CD14-positive monocyte (primary cell): ENCODE measurements around the gene SLC9A8. TPM values are rescaled to one million over a fixed set of nuclear protein-coding genes. Genes with fewer than 3 reads are reported as not detected.
A peak's percentile ranks its signal among the peaks of the same experiment; 100 is the strongest.

Experiments used
- DNase-seq, 3 donors: peaks; one replicate each; pipeline ENCODE4 v3.0.0-alpha.2; 2011 to 2022
- H2AFZ ChIP-seq: 2 replicates; pipeline ENCODE4 v1.6.0; 2012; ENCODE audit warnings: mild to moderate bottlenecking, low read depth, low read length, inconsistent platforms; ENCODE audit not compliant: insufficient read depth, poor library complexity, severe bottlenecking
- H3K27ac ChIP-seq, 2 donors: 1 replicate in 1 of 2; 2 replicates in 1 of 2; pipeline ENCODE4 v1.5.1; 2012 to 2013; ENCODE audit warnings: low read length in 2 of 2, control low read depth in 1 of 2, inconsistent platforms in 1 of 2, low read depth in 1 of 2, mild to moderate bottlenecking in 1 of 2
- H3K27me3 ChIP-seq, 2 donors: one replicate each; pipeline versions ENCODE4 v1.6.0 to v1.6.1; 2011 to 2013; ENCODE audit warnings: low read length in 2 of 2; ENCODE audit not compliant: control insufficient read depth in 2 of 2, insufficient read depth in 2 of 2
- H3K36me3 ChIP-seq, 2 donors: replicated peaks in 1 of 2; 1 replicate in 1 of 2; 2 replicates in 1 of 2; pipeline versions ENCODE4 v1.5.1 to v1.6.1; 2012 to 2013; ENCODE audit warnings: low read length in 2 of 2, control low read depth in 1 of 2, inconsistent platforms in 1 of 2, mild to moderate bottlenecking in 1 of 2; ENCODE audit not compliant: insufficient read depth in 2 of 2, control insufficient read depth in 1 of 2
- H3K4me1 ChIP-seq, 2 donors: 1 replicate in 1 of 2; 2 replicates in 1 of 2; pipeline versions ENCODE4 v1.5.1 to v1.6.1; 2012 to 2013; ENCODE audit warnings: low read length in 2 of 2, control low read depth in 1 of 2, inconsistent platforms in 1 of 2, mild to moderate bottlenecking in 1 of 2, moderate library complexity in 1 of 2; ENCODE audit not compliant: insufficient read depth in 2 of 2, control insufficient read depth in 1 of 2
- H3K4me2 ChIP-seq: replicated peaks from 2 replicates; pipeline ENCODE3; 2012; ENCODE audit warnings: low read length, moderate library complexity, mild to moderate bottlenecking; ENCODE audit not compliant: poor library complexity, severe bottlenecking; ENCODE audit errors: extremely low read depth
- H3K4me3 ChIP-seq, 3 experiments: fragments of 200-600 bp in 1 of 3; sonication (generic) in 1 of 3; replicated peaks in 1 of 3; 1 replicate in 2 of 3; 2 replicates in 1 of 3; pipeline ENCODE4 v1.5.1; 2011 to 2013; ENCODE audit warnings: low read length in 3 of 3, mild to moderate bottlenecking in 3 of 3, control low read depth in 2 of 3, low read depth in 2 of 3, inconsistent platforms in 1 of 3, moderate library complexity in 1 of 3
- H3K79me2 ChIP-seq: 2 replicates; pipeline ENCODE4 v1.6.0; 2012; ENCODE audit warnings: mild to moderate bottlenecking, control low read depth, inconsistent platforms, low read length, moderate library complexity; ENCODE audit not compliant: insufficient read depth
- H3K9ac ChIP-seq: 2 replicates; pipeline ENCODE4 v1.6.0; 2017; ENCODE audit warnings: low read length, mild to moderate bottlenecking; ENCODE audit not compliant: insufficient read depth, poor library complexity, severe bottlenecking
- H3K9me3 ChIP-seq, 2 donors: replicated peaks in 1 of 2; 1 replicate in 1 of 2; 2 replicates in 1 of 2; pipeline versions ENCODE4 v1.5.1 to v1.6.1; 2012 to 2013; ENCODE audit warnings: low read length in 2 of 2, control low read depth in 1 of 2; ENCODE audit not compliant: control insufficient read depth in 1 of 2, insufficient read depth in 1 of 2
- H4K20me1 ChIP-seq: 2 replicates; pipeline ENCODE4 v1.6.0; 2012; ENCODE audit warnings: mild to moderate bottlenecking, low read length, control low read depth, moderate library complexity; ENCODE audit not compliant: insufficient read depth
- H3K27ac Mint-ChIP-seq, 7 donors: one replicate each; pipeline ENCODE4 v1.8.0; 2020; ENCODE audit warnings: mild to moderate bottlenecking in 7 of 7, mixed read lengths in 7 of 7, moderate library complexity in 6 of 7, inconsistent platforms in 2 of 7
- H3K27me3 Mint-ChIP-seq, 3 donors: one replicate each; pipeline ENCODE4 v1.8.0; 2021 to 2022; ENCODE audit warnings: low read depth in 3 of 3, mild to moderate bottlenecking in 3 of 3, mixed read lengths in 3 of 3, moderate library complexity in 3 of 3, inconsistent platforms in 1 of 3
- H3K36me3 Mint-ChIP-seq, 2 donors: one replicate each; pipeline ENCODE4 v1.8.0; 2020; ENCODE audit warnings: mixed read lengths in 2 of 2, inconsistent platforms in 1 of 2, mild to moderate bottlenecking in 1 of 2
- H3K4me1 Mint-ChIP-seq: one replicate; pipeline ENCODE4 v1.8.0; 2020; ENCODE audit warnings: mild to moderate bottlenecking, mixed read lengths
- H3K4me3 Mint-ChIP-seq, 2 donors: one replicate each; pipeline ENCODE4 v1.8.0; 2020; ENCODE audit warnings: mild to moderate bottlenecking in 2 of 2, mixed read lengths in 2 of 2, moderate library complexity in 1 of 2
- H3K9me3 Mint-ChIP-seq, 7 donors: one replicate each; pipeline ENCODE4 v1.8.0; 2020 to 2022; ENCODE audit warnings: mixed read lengths in 7 of 7, mild to moderate bottlenecking in 6 of 7, moderate library complexity in 6 of 7, inconsistent platforms in 2 of 7
- CTCF ChIP-seq: fragments of 200-600 bp; IDR thresholded peaks from one replicate; pipeline ENCODE4 v1.8.0; 2022; ENCODE audit warnings: antibody characterized with exemption, mild to moderate bottlenecking
- WGBS: methylation state at CpG from one replicate; pipeline ENCODE4 v1.1.5; 2013; ENCODE audit warnings: missing lambda C conversion rate; ENCODE audit not compliant: insufficient coverage; 5-methylcytosine and 5-hydroxymethylcytosine counted together
- intact Hi-C, 2 donors: fragments of 100-400 bp; cut with micrococcal nuclease; formaldehyde crosslinking; loops; one replicate each; pipeline versions ENCODE4 v1.15.0 to v1.15.1; 2023
- polyA plus RNA-seq, 3 donors: library from polyadenylated mRNA; depleted of rRNA in 1 of 3; unstranded in 2 of 3; stranded (reverse) in 1 of 3; fragments of 300-500 nt in 2 of 3; fragments of >200 nt in 1 of 3; fragmentation: Illumina TruSeq in 2 of 3; gene quantifications; 1 replicate in 2 of 3; 2 replicates in 1 of 3; pipeline ENCODE4 v1.2.3, GENCODE V29; 2012 to 2021

SLC9A8 gene
- polyA plus RNA-seq, 3 donors: 3.0 to 14.6 (median 3.3) TPM

GRCh38 chr20:49768204-49769047 is 44.2 kb upstream of the SLC9A8 start:
- Histone ChIP-seq H2AFZ (no peak overlapping the region), H4K20me1 (no peaks in the 10 kb centered on the region), H3K27ac (peak overlapping the region; percentile 66 to 79), H3K79me2 (no peaks in the 10 kb centered on the region), H3K9ac (no peak overlapping the region), H3K4me2 (peak overlapping the region; percentile 68), H3K9me3 (no peaks in the 10 kb centered on the region), H3K4me1 (peaks cover 82 to 83% of the 10 kb centered on the region in 2 donors), H3K36me3 (no peaks in the 10 kb centered on the region), H3K27me3 (no peaks in the 10 kb centered on the region), H3K4me3 (peak overlapping the region in 1 of 3 experiments; percentile 63)
- Mint-ChIP-seq H3K4me1 (peaks cover 78% of the 10 kb centered on the region), H3K9me3 (peaks cover 0 to 6% (median 0%) of the 10 kb centered on the region in 7 donors), H3K4me3 (peak overlapping the region; percentile 47 to 86), H3K27ac (peak overlapping the region; percentile 90 to 98 (median 95)), H3K27me3 (peaks cover 0 to 5% (median 2%) of the 10 kb centered on the region in 3 donors), H3K36me3 (peaks cover 4 to 11% of the 10 kb centered on the region in 2 donors)
- peak; percentile 78 to 96 (median 95) for DNase-seq
- no peak for TF ChIP-seq CTCF
- WGBS: 14% methylated on average over 5 of the region's 8 CpGs
- intact Hi-C loops: loop anchor here (5.0 kb wide), 2 partner anchors 44 to 56 kb away; partner anchors contain the start of genes SLC9A8 (in 2 of the 2) and B4GALT5 (in 1 of the 2)

- Mint-ChIP-seq H3K4me3 (peak overlapping the region; percentile 7 to 86), H3K36me3 (peaks cover 4 to 9% of the 10 kb centered on the region in 2 donors), H3K27ac (peak overlapping the region; percentile 90 to 98 (median 95)), H3K9me3 (peaks cover 0 to 6% (median 0%) of the 10 kb centered on the region in 7 donors), H3K4me1 (peaks cover 74% of the 10 kb centered on the region), H3K27me3 (peaks cover 0 to 3% (median 2%) of the 10 kb centered on the region in 3 donors)
- Histone ChIP-seq H3K4me2 (peak overlapping the region; percentile 68), H3K27ac (peak overlapping the region; percentile 66 to 79), H2AFZ (no peak overlapping the region), H3K27me3 (no peaks in the 10 kb centered on the region), H4K20me1 (no peaks in the 10 kb centered on the region), H3K9ac (no peak overlapping the region), H3K4me1 (peaks cover 82 to 83% of the 10 kb centered on the region in 2 donors), H3K9me3 (no peaks in the 10 kb centered on the region), H3K4me3 (peak overlapping the region in 1 of 3 experiments; percentile 63), H3K79me2 (no peaks in the 10 kb centered on the region), H3K36me3 (no peaks in the 10 kb centered on the region)
- no CpG with 5 or more reads among the region's 5 CpGs for WGBS
- TF ChIP-seq CTCF: no peak
- DNase-seq: no peak
- intact Hi-C loops: loop anchor here (5.0 kb wide), 2 partner anchors 43 to 57 kb away; partner anchors contain the start of genes SLC9A8 (in 2 of the 2) and B4GALT5 (in 1 of the 2)
Measured at GRCh38 chr20:49769048-49769581, 43.5 kb upstream of the SLC9A8 start.
